SK-N-MC (cell line): Measurements from ENCODE around the gene NEURL2.

Source experiments
- DNase-seq: peaks from one replicate; pipeline ENCODE4 v3.0.0-alpha.2; 2011; ENCODE audit warnings: low read depth, low spot score
- H3K27ac ChIP-seq: fragments of 200-600 bp; sonication (generic); 2 replicates; pipeline ENCODE4 v1.5.1; 2016; ENCODE audit warnings: mixed run types
- H3K36me3 ChIP-seq: fragments of 200-600 bp; sonication (generic); 2 replicates; pipeline ENCODE4 v1.6.1; 2017; ENCODE audit warnings: antibody characterized with exemption, low read length, mixed read lengths; ENCODE audit not compliant: insufficient read depth
- H3K4me3 ChIP-seq: fragments of 200-600 bp; sonication (generic); 2 replicates; pipeline ENCODE4 v1.5.1; 2016
- H3K9ac ChIP-seq: fragments of 200-600 bp; sonication (generic); 2 replicates; pipeline ENCODE4 v1.8.0; 2017; ENCODE audit warnings: mixed run types, mixed read lengths; ENCODE audit not compliant: insufficient read length
- H3K9me3 ChIP-seq: fragments of 200-600 bp; sonication (generic); 2 replicates; pipeline ENCODE4 v1.6.1; 2017; ENCODE audit warnings: low read depth, mild to moderate bottlenecking, antibody characterized with exemption, low read length, moderate library complexity, mixed read lengths
- EZH2 ChIP-seq: fragments of 200-600 bp; sonication (generic); IDR thresholded peaks from one replicate; pipeline ENCODE4 v1.6.1; 2017; ENCODE audit warnings: antibody characterized with exemption
- FOXP2 ChIP-seq: optimal IDR thresholded peaks from 2 replicates; pipeline ENCODE3; 2011; ENCODE audit warnings: mild to moderate bottlenecking, moderate library complexity; ENCODE audit not compliant: insufficient read depth; ENCODE audit errors: extremely low read length, control extremely low read depth
- POLR2AphosphoS5 ChIP-seq: IDR thresholded peaks from 2 replicates; pipeline ENCODE4 v1.6.1; 2012; ENCODE audit warnings: mild to moderate bottlenecking, low read depth, low read length, borderline replicate concordance

NEURL2 gene

GRCh38 chr20:45859916-45860315, 31.1 kb downstream of the NEURL2 start:
- no peak overlapping the region for H3K4me3 ChIP-seq
- H3K9me3 ChIP-seq = no peaks in the 10 kb centered on the region
- no peak overlapping the region for H3K9ac ChIP-seq
- no peak for DNase-seq
- TF ChIP-seq POLR2AphosphoS5 = no peak
- TF ChIP-seq FOXP2 = no peak
- no peak for TF ChIP-seq EZH2
- H3K36me3 ChIP-seq = no peaks in the 10 kb centered on the region
- no peak overlapping the region for H3K27ac ChIP-seq

- H3K4me3 ChIP-seq = peak overlapping the region; percentile 98
- H3K9ac ChIP-seq = peak overlapping the region; percentile 81
- 0 out of 2 replicates have a peak overlapping the region, but pooled peaks have one; percentile 36 for H3K27ac ChIP-seq
- no peak for DNase-seq
- TF ChIP-seq EZH2 = no peak
- TF ChIP-seq POLR2AphosphoS5 = no peak
- TF ChIP-seq FOXP2 = no peak
- no peaks in the 10 kb centered on the region for H3K36me3 ChIP-seq
- H3K9me3 ChIP-seq = no peaks in the 10 kb centered on the region
Observed at GRCh38 chr20:45857882-45858216, 33.2 kb downstream of the NEURL2 start.

GRCh38 chr20:45857114-45857881, 33.7 kb downstream of the NEURL2 start, which contains the start of the genes ACOT8 and ZSWIM3:
Gene ACOT8 (minus strand): TSS chr20:45857392. CDS start chr20:45857315, 77 bp downstream.
Gene ZSWIM3 (plus strand): TSS chr20:45857614. CDS start chr20:45857826, 212 bp downstream.
- TF ChIP-seq POLR2AphosphoS5 (peak; percentile 89), EZH2 (no peak), FOXP2 (no peak)
- H3K9me3 ChIP-seq = no peaks in the 10 kb centered on the region

GRCh38 chr20:45853484-45853883, 37.5 kb downstream of the NEURL2 start:
- Histone ChIP-seq H3K36me3 (no peaks in the 10 kb centered on the region), H3K27ac (no peak overlapping the region)

More at GRCh38 chr20:45857114-45857881, 33.7 kb downstream of the NEURL2 start, which contains the start of the genes ACOT8 and ZSWIM3:
- peak within 1 kb of the TSS; percentile 86 for H3K9ac ChIP-seq
- H3K4me3 ChIP-seq = peak within 1 kb of the TSS; percentile 98
- peak; percentile 100 for DNase-seq
- no peaks in the 10 kb centered on the region for H3K36me3 ChIP-seq
- 0 out of 2 replicates have a peak within 1 kb of the TSS, but pooled peaks have one; percentile 36 for H3K27ac ChIP-seq

GRCh38 chr20:45852326-45852725, 38.7 kb downstream of the NEURL2 start:
- Histone ChIP-seq H3K27ac (no peak overlapping the region), H3K9me3 (no peaks in the 10 kb centered on the region), H3K36me3 (no peaks in the 10 kb centered on the region), H3K9ac (no peak overlapping the region), H3K4me3 (no peak overlapping the region)
- no peak for TF ChIP-seq POLR2AphosphoS5
- TF ChIP-seq FOXP2 = no peak
- no peak for TF ChIP-seq EZH2
- no peak for DNase-seq

More at GRCh38 chr20:45853484-45853883, 37.5 kb downstream of the NEURL2 start:
- no peak for DNase-seq
- TF ChIP-seq EZH2 (no peak), POLR2AphosphoS5 (no peak), FOXP2 (no peak)
- H3K4me3 ChIP-seq = no peak overlapping the region
- no peaks in the 10 kb centered on the region for H3K9me3 ChIP-seq
- H3K9ac ChIP-seq = no peak overlapping the region

- no peak overlapping the region for H3K27ac ChIP-seq
- no peak overlapping the region for H3K4me3 ChIP-seq
- no peak for TF ChIP-seq FOXP2
- TF ChIP-seq POLR2AphosphoS5 = no peak
Observed at GRCh38 chr20:45851501-45851900, 39.5 kb downstream of the NEURL2 start.

GRCh38 chr20:45850926-45851325, 40.1 kb downstream of the NEURL2 start:
- no peak overlapping the region for H3K4me3 ChIP-seq
- no peak overlapping the region for H3K27ac ChIP-seq
- no peaks in the 10 kb centered on the region for H3K36me3 ChIP-seq
- no peaks in the 10 kb centered on the region for H3K9me3 ChIP-seq
- TF ChIP-seq EZH2 (no peak), FOXP2 (no peak), POLR2AphosphoS5 (no peak)
- H3K9ac ChIP-seq = no peak overlapping the region
- no peak for DNase-seq

More at GRCh38 chr20:45851501-45851900, 39.5 kb downstream of the NEURL2 start:
- H3K36me3 ChIP-seq = no peaks in the 10 kb centered on the region
- H3K9me3 ChIP-seq = no peaks in the 10 kb centered on the region
- H3K9ac ChIP-seq = no peak overlapping the region
- DNase-seq = no peak

- TF ChIP-seq FOXP2 = no peak
- no peak for TF ChIP-seq POLR2AphosphoS5
Observed at GRCh38 chr20:45850238-45850637, 40.8 kb downstream of the NEURL2 start.

GRCh38 chr20:45848969-45849582, 41.9 kb downstream of the NEURL2 start:
- no peak for DNase-seq
- H3K4me3 ChIP-seq = no peak overlapping the region
- H3K9ac ChIP-seq = no peak overlapping the region
- TF ChIP-seq EZH2 (no peak), POLR2AphosphoS5 (no peak), FOXP2 (no peak)
- no peaks in the 10 kb centered on the region for H3K36me3 ChIP-seq
- no peaks in the 10 kb centered on the region for H3K9me3 ChIP-seq
- H3K27ac ChIP-seq = no peak overlapping the region

More at GRCh38 chr20:45850238-45850637, 40.8 kb downstream of the NEURL2 start:
- Histone ChIP-seq H3K27ac (no peak overlapping the region), H3K9me3 (no peaks in the 10 kb centered on the region), H3K4me3 (no peak overlapping the region), H3K36me3 (no peaks in the 10 kb centered on the region), H3K9ac (no peak overlapping the region)
- no peak for DNase-seq
